CD4-positive, alpha-beta T cell treated with Interleukin-6 at 100 ng/mL for 8 hours (primary cell): ENCODE results near the gene AHNAK.
"Not testable (repeated sequence)": the region's sequence is repeated elsewhere in the genome, so short reads cannot be mapped to it uniquely, and the experiment has no call there.

Experiments used
- DNase-seq: peaks from one replicate; pipeline ENCODE4 v3.0.0-alpha.2; 2020; ENCODE audit warnings: mixed read lengths, low spot score

The AHNAK gene

GRCh38 chr11:62457478-62457877, 89.1 kb downstream of the AHNAK start:
- DNase-seq, result no peak

GRCh38 chr11:62456630-62457029, 90.0 kb downstream of the AHNAK start:
- DNase-seq, result no peak

GRCh38 chr11:62452839-62453468, 93.7 kb downstream of the AHNAK start:
- no peak for DNase-seq

- DNase-seq, result no peak
Observed at GRCh38 chr11:62452261-62452660, 94.3 kb downstream of the AHNAK start.

GRCh38 chr11:62451241-62451621, 95.4 kb downstream of the AHNAK start:
- no peak for DNase-seq

GRCh38 chr11:62450543-62451240, 95.9 kb downstream of the AHNAK start:
- no peak for DNase-seq

- DNase-seq, result not testable (repeated sequence)
Observed at GRCh38 chr11:62449912-62450311, 96.7 kb downstream of the AHNAK start.

GRCh38 chr11:62449451-62449851, 97.2 kb downstream of the AHNAK start:
- DNase-seq, result no peak

GRCh38 chr11:62446091-62446490, 100.5 kb downstream of the AHNAK start:
- no peak for DNase-seq

GRCh38 chr11:62445314-62445740, 101.3 kb downstream of the AHNAK start:
- DNase-seq, result no peak

GRCh38 chr11:62444835-62445234, 101.8 kb downstream of the AHNAK start:
- DNase-seq, result no peak

GRCh38 chr11:62444236-62444833, 102.3 kb downstream of the AHNAK start:
- peak; percentile 18 for DNase-seq

- DNase-seq, result no peak
Observed at GRCh38 chr11:62443390-62444235, 103.0 kb downstream of the AHNAK start.

GRCh38 chr11:62439785-62440602, 106.6 kb downstream of the AHNAK start:
- no peak for DNase-seq

- DNase-seq, result no peak
Observed at GRCh38 chr11:62438641-62439040, 108.0 kb downstream of the AHNAK start.

- no peak for DNase-seq
Observed at GRCh38 chr11:62437616-62438015, 109.0 kb downstream of the AHNAK start.

GRCh38 chr11:62435846-62436660, 110.6 kb downstream of the AHNAK start:
- DNase-seq, result no peak

GRCh38 chr11:62433904-62434276, 112.7 kb downstream of the AHNAK start:
- DNase-seq, result no peak

- DNase-seq, result no peak
Observed at GRCh38 chr11:62433141-62433903, 113.3 kb downstream of the AHNAK start.

- DNase-seq, result no peak
Observed at GRCh38 chr11:62432695-62433094, 113.9 kb downstream of the AHNAK start.
